Ovary (tissue), 9 donors: Measurements from ENCODE around the gene EPHA10. TPM values are rescaled to one million over a fixed set of nuclear protein-coding genes. Genes with fewer than 3 reads are reported as not detected.

ENCODE experiments used
- DNase-seq, 5 donors: peaks; one replicate each; pipeline ENCODE4 v3.0.0-alpha.2; 2019 to 2020
- H3K27ac ChIP-seq, 2 donors: fragments of 200-600 bp; one replicate each; pipeline versions ENCODE4 v1.5.1 to v1.8.0; 2019 to 2022
- H3K27me3 ChIP-seq: fragments of 200-600 bp; one replicate; pipeline ENCODE4 v1.8.0; 2022
- H3K36me3 ChIP-seq: fragments of 200-600 bp; sonication (generic); one replicate; pipeline ENCODE4 v1.5.1; 2019
- H3K4me1 ChIP-seq: one replicate; pipeline ENCODE4 v1.8.1; 2013; ENCODE audit warnings: mild to moderate bottlenecking, moderate library complexity; ENCODE audit not compliant: insufficient read depth
- H3K4me3 ChIP-seq: fragments of 200-600 bp; sonication (generic); one replicate; pipeline ENCODE4 v1.5.1; 2017
- H3K9me3 ChIP-seq, 2 donors: fragments of 200-600 bp in 1 of 2; sonication (generic) in 1 of 2; one replicate each; pipeline versions ENCODE4 v1.5.1 to v1.8.1; 2013 to 2019; ENCODE audit warnings: mild to moderate bottlenecking in 1 of 2, moderate library complexity in 1 of 2
- EP300 ChIP-seq: sonication (generic); formaldehyde crosslinking; IDR thresholded peaks from one replicate; pipeline ENCODE4 v1.6.1; 2017; ENCODE audit warnings: antibody characterized with exemption
- POLR2A ChIP-seq: fragments of 450-650 bp; IDR thresholded peaks from one replicate; pipeline ENCODE4 v1.6.1; 2017; ENCODE audit warnings: antibody characterized with exemption, mild to moderate bottlenecking, moderate library complexity
- WGBS, 3 donors: extraction: QIAGEN DNeasy Blood & Tissue Kit in 1 of 3; methylation state at CpG; one replicate each; pipeline versions ENCODE4 v1.1.5 to v1.1.7; 2013 to 2017; 5-methylcytosine and 5-hydroxymethylcytosine counted together
- intact Hi-C, 4 donors: fragments of 100-400 bp; cut with DNase I; formaldehyde crosslinking; loops; one replicate each; pipeline versions ENCODE4 v1.11.0 to v1.15.1; 2022 to 2023
- polyA plus RNA-seq, 2 donors: library from polyadenylated mRNA; stranded (reverse); fragments of 200-250 nt in 1 of 2; fragments of 350-450 nt in 1 of 2; fragmentation: Illumina TruSeq in 1 of 2; extraction: RNeasy Lipid Tissue Mini Kit (QIAGEN cat#74804) in 1 of 2; gene quantifications; one replicate each; pipeline ENCODE4 v1.2.3, GENCODE V29; 2013 to 2014
- total RNA-seq, 7 donors: library from RNA; depleted of rRNA in 2 of 7; stranded (reverse); fragments of >200 nt in 2 of 7; fragmentation: NEBNext Ultra II Directional in 3 of 7; extraction: Animal tissue kit (Norgen Biotek cat#: 25700) in 3 of 7; gene quantifications; one replicate each; pipeline versions ENCODE4 v1.1.0 to v1.2.4, GENCODE V29; 2016 to 2023
- TF ChIP-seq, protein P1 (sequence below), 3 donors: fragments of 450-650 bp in 2 of 3; fragments of 200-600 bp in 1 of 3; IDR thresholded peaks; one replicate each; pipeline versions ENCODE4 v1.5.1 to v1.8.0; 2016 to 2022; ENCODE audit warnings: antibody characterized with exemption in 3 of 3, mild to moderate bottlenecking in 1 of 3
- donor health status: DM: no; HTN: no; CAD: no; lungs with moderate emphysema.
- donor health status: DM: no; HTN: no; CAD: no.
- donor health status: Bipolar disorder and iron deficiency.
- donor health status: DM: yes; HTN: yes; CAD: no.
- donor health status: DM: no; HTN: no; CAD: no.
- donor health status: DM: yes; HTN: yes; CAD: no.

Gene EPHA10
- total and polyA plus RNA-seq, 9 donors: 0.02 to 0.69 (median 0.30) TPM; not detected in 3

DNA sequence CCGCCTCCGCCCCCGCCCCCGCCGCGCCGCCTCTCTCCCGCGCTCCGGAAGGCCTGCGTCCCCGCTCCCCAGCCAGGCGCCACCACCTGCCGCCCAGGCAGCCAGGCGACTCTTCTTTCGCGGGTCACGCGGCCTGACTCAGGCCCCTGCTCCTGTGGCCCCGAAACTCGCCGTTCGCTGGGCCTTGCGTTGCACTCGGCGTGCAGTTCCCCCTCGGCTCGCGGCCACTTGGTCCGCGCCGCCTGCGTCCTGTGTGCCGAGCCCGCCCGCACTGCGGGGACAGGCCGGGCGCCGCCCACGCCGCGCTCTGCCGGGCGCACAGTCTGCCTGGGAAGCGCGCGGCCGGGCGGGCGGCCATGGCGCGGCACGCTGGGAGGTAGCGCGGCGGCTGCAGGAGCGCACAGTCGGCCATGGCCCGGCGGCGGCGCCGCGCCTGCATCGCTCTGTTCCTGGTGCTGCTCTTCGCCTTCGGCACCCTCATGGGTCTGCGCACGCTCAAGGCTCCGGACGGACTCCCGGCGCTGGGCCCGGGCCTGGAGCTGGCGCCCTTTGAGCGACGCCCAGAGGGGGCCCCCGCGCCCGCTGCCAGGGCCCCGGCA lies 29.0 kb upstream of the EPHA10 start, which contains the start of gene MANEAL:
Gene MANEAL (plus strand): TSS at position 75 of the 599 bp plus-strand sequence. CDS start 336 bp downstream, at position 411.
- Histone ChIP-seq H3K36me3 (no peaks in the 10 kb centered on the region), H3K27ac (no peak within 1 kb of the TSS), H3K27me3 (no peaks in the 10 kb centered on the region), H3K4me3 (peak within 1 kb of the TSS; percentile 47), H3K4me1 (peaks cover 5% of the 10 kb centered on the region), H3K9me3 (no peaks in the 10 kb centered on the region)
- 0 to 1% (median 0%) methylated on average over 24 to 82 of the region's 82 CpGs for WGBS, 3 donors
- intact Hi-C loops: no loop called here
- peak in 3 of 5 donors; percentile 32 to 62 (median 51) for DNase-seq
- TF ChIP-seq, protein P1, sequence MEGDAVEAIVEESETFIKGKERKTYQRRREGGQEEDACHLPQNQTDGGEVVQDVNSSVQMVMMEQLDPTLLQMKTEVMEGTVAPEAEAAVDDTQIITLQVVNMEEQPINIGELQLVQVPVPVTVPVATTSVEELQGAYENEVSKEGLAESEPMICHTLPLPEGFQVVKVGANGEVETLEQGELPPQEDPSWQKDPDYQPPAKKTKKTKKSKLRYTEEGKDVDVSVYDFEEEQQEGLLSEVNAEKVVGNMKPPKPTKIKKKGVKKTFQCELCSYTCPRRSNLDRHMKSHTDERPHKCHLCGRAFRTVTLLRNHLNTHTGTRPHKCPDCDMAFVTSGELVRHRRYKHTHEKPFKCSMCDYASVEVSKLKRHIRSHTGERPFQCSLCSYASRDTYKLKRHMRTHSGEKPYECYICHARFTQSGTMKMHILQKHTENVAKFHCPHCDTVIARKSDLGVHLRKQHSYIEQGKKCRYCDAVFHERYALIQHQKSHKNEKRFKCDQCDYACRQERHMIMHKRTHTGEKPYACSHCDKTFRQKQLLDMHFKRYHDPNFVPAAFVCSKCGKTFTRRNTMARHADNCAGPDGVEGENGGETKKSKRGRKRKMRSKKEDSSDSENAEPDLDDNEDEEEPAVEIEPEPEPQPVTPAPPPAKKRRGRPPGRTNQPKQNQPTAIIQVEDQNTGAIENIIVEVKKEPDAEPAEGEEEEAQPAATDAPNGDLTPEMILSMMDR (IDR thresholded peaks at IDR 0.05): no peak
- no peak for TF ChIP-seq POLR2A
- TF ChIP-seq EP300: no peak

DNA sequence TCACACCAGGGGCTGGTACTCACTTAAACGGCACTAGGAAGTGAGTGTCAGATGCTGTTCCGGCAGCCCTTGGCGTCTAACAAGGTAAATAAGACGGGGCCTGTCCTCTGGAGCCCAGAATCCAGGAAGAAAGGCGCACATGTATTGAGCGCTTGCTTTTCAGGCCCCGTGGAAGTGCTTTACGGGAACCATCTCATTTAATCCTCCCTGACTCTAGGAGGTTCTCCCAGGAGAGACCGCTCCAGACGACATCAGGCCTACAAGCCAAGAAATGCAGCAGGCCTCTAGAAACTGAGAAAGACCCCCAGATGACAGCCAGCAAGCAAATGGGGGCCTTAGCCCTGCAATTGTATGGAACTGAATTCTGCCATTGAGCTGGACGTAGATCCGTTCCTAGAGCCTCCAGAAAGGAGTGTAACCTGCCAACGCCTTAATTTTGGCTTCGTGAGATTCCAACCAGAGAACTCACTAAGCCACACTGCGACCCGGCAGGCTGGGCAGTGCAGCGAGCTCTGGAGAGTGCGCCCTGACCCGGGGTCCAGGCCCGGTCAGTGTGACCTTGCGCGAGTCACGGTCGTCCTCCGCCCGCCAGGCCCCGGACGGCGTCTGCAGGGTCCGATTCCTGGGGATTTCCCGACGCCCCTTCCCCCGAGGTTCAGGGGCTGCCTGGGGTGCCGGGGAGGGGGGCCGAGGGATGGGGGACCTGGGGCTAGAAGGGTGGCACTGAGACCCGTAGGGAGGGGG lies 28.2 kb upstream of the EPHA10 start:
- H3K27ac ChIP-seq: no peak overlapping the region
- peak overlapping the region; percentile 47 for H3K4me3 ChIP-seq
- intact Hi-C loops: no loop called here
- TF ChIP-seq EP300 (no peak), POLR2A (no peak)
- TF ChIP-seq, protein P1 (IDR thresholded peaks at IDR 0.05): no peak
- no peaks in the 10 kb centered on the region for H3K36me3 ChIP-seq
- H3K27me3 ChIP-seq: no peaks in the 10 kb centered on the region
- 24 to 27% (median 26%) methylated on average over 36 of the region's 36 CpGs for WGBS, 3 donors
- no peak for DNase-seq
- no peaks in the 10 kb centered on the region for H3K9me3 ChIP-seq
- peaks cover 5% of the 10 kb centered on the region for H3K4me1 ChIP-seq

DNA sequence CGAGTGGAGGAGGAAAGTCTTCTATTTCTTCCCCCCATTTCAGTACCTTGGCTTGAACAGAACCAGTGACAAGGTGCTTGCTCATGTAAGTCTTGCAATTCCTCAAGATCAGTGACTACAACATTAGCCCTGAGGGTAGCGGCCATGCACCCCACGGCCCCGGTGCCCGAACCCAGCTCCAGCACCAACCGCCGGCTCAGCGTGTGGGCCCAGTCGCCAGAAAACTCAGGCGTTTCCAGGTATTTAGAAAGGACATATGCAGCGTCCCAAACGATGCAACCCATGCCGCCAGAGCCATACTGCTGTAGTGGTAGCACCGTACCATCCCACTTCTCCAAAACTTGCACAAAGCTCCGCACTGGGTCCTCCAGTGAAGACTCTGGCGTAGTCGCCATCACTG lies 17.6 kb upstream of the EPHA10 start:
- DNase-seq: no peak
- H3K27ac ChIP-seq: no peak overlapping the region
- no peaks in the 10 kb centered on the region for H3K4me1 ChIP-seq
- no peaks in the 10 kb centered on the region for H3K27me3 ChIP-seq
- TF ChIP-seq EP300: no peak
- TF ChIP-seq POLR2A: no peak
- TF ChIP-seq, protein P1 (IDR thresholded peaks at IDR 0.05): no peak
- 77 to 81% (median 77%) methylated on average over 17 of the region's 17 CpGs for WGBS, 3 donors
- intact Hi-C loops: no loop called here
- no peaks in the 10 kb centered on the region for H3K9me3 ChIP-seq
- H3K4me3 ChIP-seq: no peak overlapping the region
- no peaks in the 10 kb centered on the region for H3K36me3 ChIP-seq

DNA sequence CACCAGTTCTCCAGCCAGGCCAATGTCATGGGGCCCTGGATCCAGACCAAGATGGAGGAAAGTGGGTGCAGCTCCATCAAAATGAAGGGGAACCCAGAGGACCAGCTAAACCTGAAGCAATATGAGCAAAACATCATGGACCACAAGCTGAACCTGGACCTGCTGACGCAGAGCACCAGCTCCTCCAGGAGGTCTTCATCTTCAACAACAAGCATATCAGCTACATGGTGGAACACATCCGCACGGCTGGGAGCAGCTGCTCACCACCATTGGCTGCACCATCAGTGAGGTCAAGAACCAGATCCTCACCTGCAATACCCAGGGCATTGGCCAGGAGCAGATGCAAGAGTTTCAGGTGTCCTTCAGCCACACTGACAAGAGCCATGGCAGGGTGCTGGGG lies 13.7 kb upstream of the EPHA10 start:
- WGBS, 3 donors: 70 to 88% (median 80%) methylated on average over 3 of the region's 3 CpGs
- no peaks in the 10 kb centered on the region for H3K4me1 ChIP-seq
- intact Hi-C loops: no loop called here
- H3K27ac ChIP-seq: no peak overlapping the region
- H3K9me3 ChIP-seq: no peaks in the 10 kb centered on the region
- H3K36me3 ChIP-seq: no peaks in the 10 kb centered on the region
- no peaks in the 10 kb centered on the region for H3K27me3 ChIP-seq
- H3K4me3 ChIP-seq: no peak overlapping the region
- TF ChIP-seq, protein P1 (IDR thresholded peaks at IDR 0.05): no peak
- TF ChIP-seq POLR2A: no peak
- no peak for TF ChIP-seq EP300
- no peak for DNase-seq
